CD4-positive, alpha-beta memory T cell (primary cell): Measurements from ENCODE around the gene FAM219A. TPM values are rescaled to one million over a fixed set of nuclear protein-coding genes. Genes with fewer than 3 reads are reported as not detected.
A peak's percentile ranks its signal among the peaks of the same experiment; 100 is the strongest.

ENCODE experiments used
- CTCF ChIA-PET: fragments of 350-600 bp; sonication (Branson Sonifier 250); formaldehyde crosslinking; loops from one replicate; lab custom pipeline; 2021; ENCODE audit warnings: inconsistent platforms; ENCODE audit not compliant: partially characterized antibody; lab: Charles Lee
- POLR2A ChIA-PET: fragments of 350-600 bp; sonication (Branson Sonifier 250); formaldehyde crosslinking; loops from one replicate; lab custom pipeline; 2021; ENCODE audit not compliant: partially characterized antibody; lab: Charles Lee
- DNase-seq, 5 donors: peaks; one replicate each; pipeline versions ENCODE4 v3.0.0 to v3.0.0-alpha.2; 2020 to 2022; ENCODE audit warnings: mixed read lengths in 1 of 5
- H3K27ac ChIP-seq: one replicate; pipeline ENCODE4 v1.7.0; 2013; ENCODE audit warnings: low read depth, low read length
- H3K27me3 ChIP-seq: 2 replicates; pipeline ENCODE4 v1.7.0; 2013; ENCODE audit warnings: mild to moderate bottlenecking, low read length, moderate library complexity; ENCODE audit not compliant: insufficient read depth
- H3K36me3 ChIP-seq: 2 replicates; pipeline ENCODE4 v1.7.0; 2013; ENCODE audit warnings: mild to moderate bottlenecking, low read length, moderate library complexity; ENCODE audit not compliant: insufficient read depth
- H3K4me1 ChIP-seq: 2 replicates; pipeline ENCODE4 v1.7.0; 2013; ENCODE audit warnings: mild to moderate bottlenecking, low read length, moderate library complexity; ENCODE audit not compliant: insufficient read depth
- H3K4me3 ChIP-seq, 2 donors: one replicate each; pipeline ENCODE4 v1.7.0; 2013; ENCODE audit warnings: low read length in 2 of 2, mild to moderate bottlenecking in 1 of 2
- H3K9me3 ChIP-seq, 2 donors: one replicate each; pipeline ENCODE4 v1.7.0; 2013; ENCODE audit warnings: low read length in 2 of 2, control low read depth in 1 of 2; ENCODE audit not compliant: control insufficient read depth in 1 of 2
- H3K27ac Mint-ChIP-seq, 7 donors: one replicate each; pipeline ENCODE4 v1.8.0; 2020 to 2021; ENCODE audit warnings: mixed read lengths in 7 of 7, mild to moderate bottlenecking in 6 of 7, inconsistent platforms in 3 of 7, moderate library complexity in 3 of 7
- H3K27me3 Mint-ChIP-seq, 2 donors: one replicate each; pipeline ENCODE4 v1.8.0; 2020 to 2021; ENCODE audit warnings: mixed read lengths in 2 of 2
- H3K36me3 Mint-ChIP-seq, 2 donors: one replicate each; pipeline ENCODE4 v1.8.0; 2020 to 2021; ENCODE audit warnings: mixed read lengths in 2 of 2, inconsistent platforms in 1 of 2, mild to moderate bottlenecking in 1 of 2
- H3K4me1 Mint-ChIP-seq, 4 donors: one replicate each; pipeline ENCODE4 v1.8.0; 2020 to 2021; ENCODE audit warnings: mixed read lengths in 4 of 4, mild to moderate bottlenecking in 1 of 4
- H3K4me3 Mint-ChIP-seq, 8 donors: one replicate each; pipeline ENCODE4 v1.8.0; 2020 to 2021; ENCODE audit warnings: mixed read lengths in 8 of 8, mild to moderate bottlenecking in 7 of 8, moderate library complexity in 6 of 8, inconsistent platforms in 3 of 8
- H3K9me3 Mint-ChIP-seq, 8 donors: one replicate each; pipeline ENCODE4 v1.8.0; 2020 to 2021; ENCODE audit warnings: mixed read lengths in 8 of 8, mild to moderate bottlenecking in 5 of 8, inconsistent platforms in 3 of 8, moderate library complexity in 1 of 8
- intact Hi-C: fragments of 100-400 bp; cut with micrococcal nuclease; formaldehyde crosslinking; loops from one replicate; pipeline ENCODE4 v1.15.1; 2023
- polyA plus RNA-seq, 2 donors: library from polyadenylated mRNA; unstranded; fragments of 300-500 nt; fragmentation: Illumina TruSeq; gene quantifications; one replicate each; pipeline ENCODE4 v1.2.3, GENCODE V29; 2021
- total RNA-seq, 2 experiments: library from RNA; stranded (reverse); gene quantifications; one replicate each; pipeline ENCODE4 v1.2.3, GENCODE V29; 2021

Gene FAM219A
- total RNA-seq = 10 to 100 TPM; 13.9 to 16.3 TPM
- polyA plus RNA-seq = 1 to 10 TPM in 1 of 2 donors, under 1 TPM in 1; 0.33 to 1.4 TPM

GRCh38 chr9:34458013-34458958, at the start of gene FAM219A, which contains the start of gene DNAI1:
FAM219A (minus strand) TSS chr9:34458570; CDS start chr9:34458263, 307 bp downstream.
DNAI1 (plus strand) TSS chr9:34458805; CDS start chr9:34459006, 201 bp downstream.
- no peaks in the 10 kb centered on the region for H3K36me3 ChIP-seq
- peak within 1 kb of the TSS; percentile 5 for H3K27ac ChIP-seq
- Mint-ChIP-seq H3K9me3 (peaks cover 0 to 2% (median 0%) of the 10 kb centered on the region in 8 donors), H3K27ac (peak within 1 kb of the TSS; percentile 49 to 90 (median 88)), H3K4me3 (peak within 1 kb of the TSS; percentile 90 to 95 (median 92)), H3K27me3 (no peaks in the 10 kb centered on the region), H3K36me3 (peaks cover 0 to 4% of the 10 kb centered on the region in 2 donors), H3K4me1 (peaks cover 18 to 30% (median 24%) of the 10 kb centered on the region in 4 donors)
- peak within 1 kb of the TSS; percentile 44 to 61 for H3K4me3 ChIP-seq
- intact Hi-C loops = loop anchor here (1.0 to 5.0 kb wide), 8 partner anchors 65 to 641 kb away; partner anchors contain the start of genes KIF24, MYORG, NUDT2 and RPP25L
- ChIA-PET CTCF (interaction anchor here (0.6 to 1.1 kb wide), 2 partner anchors 42 to 72 kb away, joined by 3 read pairs; no protein-coding TSS in a partner anchor), POLR2A (interaction anchor here (0.6 to 1.8 kb wide), 7 partner anchors 9 to 614 kb away, joined by 3 to 8 read pairs (median 3); partner anchors contain the start of genes ENHO, MYORG, SIGMAR1 and VCP)
- peak; percentile 98 to 100 (median 99) for DNase-seq
- H3K9me3 ChIP-seq = no peaks in the 10 kb centered on the region
- no peaks in the 10 kb centered on the region for H3K27me3 ChIP-seq
- peaks cover 19% of the 10 kb centered on the region for H3K4me1 ChIP-seq

- H3K36me3 Mint-ChIP-seq = no peaks in the 10 kb centered on the region
- no peaks in the 10 kb centered on the region for H3K36me3 ChIP-seq
- no peaks in the 10 kb centered on the region for H3K9me3 ChIP-seq
- no peaks in the 10 kb centered on the region for H3K27me3 ChIP-seq
- no peak overlapping the region for H3K27ac Mint-ChIP-seq
- no peak for DNase-seq
- ChIA-PET CTCF (no interaction called here), POLR2A (no interaction called here)
- H3K27ac ChIP-seq = no peak overlapping the region
- H3K4me3 Mint-ChIP-seq = no peak overlapping the region
- peaks cover 0 to 2% (median 0%) of the 10 kb centered on the region in 8 donors for H3K9me3 Mint-ChIP-seq
- no peaks in the 10 kb centered on the region for H3K4me1 Mint-ChIP-seq
- intact Hi-C loops = no loop called here
- no peaks in the 10 kb centered on the region for H3K4me1 ChIP-seq
- no peak overlapping the region for H3K4me3 ChIP-seq
- no peaks in the 10 kb centered on the region for H3K27me3 Mint-ChIP-seq
These were observed 49.6 kb upstream of the FAM219A start for GRCh38 chr9:34507966-34508365.

GRCh38 chr9:34507556-34507955, 49.2 kb upstream of the FAM219A start:
- ChIA-PET POLR2A (no interaction called here), CTCF (interaction anchor here (1.1 kb wide), 1 partner anchor 103 kb away, joined by 3 read pairs; no protein-coding TSS in a partner anchor)
- H3K27ac Mint-ChIP-seq = no peak overlapping the region
- intact Hi-C loops = no loop called here
- Histone ChIP-seq H3K27me3 (no peaks in the 10 kb centered on the region), H3K4me1 (no peaks in the 10 kb centered on the region), H3K9me3 (no peaks in the 10 kb centered on the region), H3K36me3 (no peaks in the 10 kb centered on the region), H3K27ac (no peak overlapping the region), H3K4me3 (no peak overlapping the region)
- H3K36me3 Mint-ChIP-seq = no peaks in the 10 kb centered on the region
- no peak for DNase-seq
- no peaks in the 10 kb centered on the region for H3K4me1 Mint-ChIP-seq
- no peak overlapping the region for H3K4me3 Mint-ChIP-seq
- no peaks in the 10 kb centered on the region for H3K9me3 Mint-ChIP-seq
- H3K27me3 Mint-ChIP-seq = no peaks in the 10 kb centered on the region

GRCh38 chr9:34506623-34507022, 48.3 kb upstream of the FAM219A start:
- H3K27ac ChIP-seq = no peak overlapping the region
- DNase-seq = no peak
- no peaks in the 10 kb centered on the region for H3K27me3 Mint-ChIP-seq
- no peak overlapping the region for H3K27ac Mint-ChIP-seq
- ChIA-PET POLR2A (no interaction called here), CTCF (interaction anchor here (1.1 to 1.6 kb wide), 3 partner anchors 101 to 128 kb away, joined by 3 to 4 read pairs (median 3); no protein-coding TSS in a partner anchor)
- H3K4me1 ChIP-seq = no peaks in the 10 kb centered on the region
- H3K9me3 Mint-ChIP-seq = no peaks in the 10 kb centered on the region
- no peaks in the 10 kb centered on the region for H3K4me1 Mint-ChIP-seq
- no peak overlapping the region for H3K4me3 Mint-ChIP-seq
- no peak overlapping the region for H3K4me3 ChIP-seq
- no peaks in the 10 kb centered on the region for H3K36me3 ChIP-seq
- no peaks in the 10 kb centered on the region for H3K9me3 ChIP-seq
- H3K36me3 Mint-ChIP-seq = no peaks in the 10 kb centered on the region
- no peaks in the 10 kb centered on the region for H3K27me3 ChIP-seq
- intact Hi-C loops = no loop called here

GRCh38 chr9:34505370-34506120, 47.2 kb upstream of the FAM219A start:
- POLR2A ChIA-PET = no interaction called here
- Mint-ChIP-seq H3K4me3 (no peak overlapping the region), H3K4me1 (peaks cover 0 to 1% (median under 1%) of the 10 kb centered on the region in 4 donors), H3K27ac (no peak overlapping the region), H3K9me3 (no peaks in the 10 kb centered on the region), H3K27me3 (peaks cover 0 to 2% of the 10 kb centered on the region in 2 donors), H3K36me3 (no peaks in the 10 kb centered on the region)
- H3K27ac ChIP-seq = no peak overlapping the region
- intact Hi-C loops = no loop called here
- no peak for DNase-seq
- no peaks in the 10 kb centered on the region for H3K9me3 ChIP-seq
- no peaks in the 10 kb centered on the region for H3K4me1 ChIP-seq
- no peaks in the 10 kb centered on the region for H3K36me3 ChIP-seq
- no peaks in the 10 kb centered on the region for H3K27me3 ChIP-seq
- CTCF ChIA-PET = interaction anchor here (1.1 to 1.6 kb wide), 2 partner anchors 100 to 127 kb away, joined by 3 to 4 read pairs; no protein-coding TSS in a partner anchor
- no peak overlapping the region for H3K4me3 ChIP-seq

- intact Hi-C loops = no loop called here
- no peaks in the 10 kb centered on the region for H3K4me1 ChIP-seq
- H3K36me3 Mint-ChIP-seq = no peaks in the 10 kb centered on the region
- H3K4me1 Mint-ChIP-seq = peaks cover 0 to 3% (median 1%) of the 10 kb centered on the region in 4 donors
- POLR2A ChIA-PET = no interaction called here
- peaks cover 3 to 4% of the 10 kb centered on the region in 2 donors for H3K27me3 Mint-ChIP-seq
- no peaks in the 10 kb centered on the region for H3K9me3 ChIP-seq
- CTCF ChIA-PET = interaction anchor here (0.7 to 5.3 kb wide), 9 partner anchors 13 to 171 kb away, joined by 3 to 105 read pairs (median 4); no protein-coding TSS in a partner anchor
- H3K27ac ChIP-seq = no peak overlapping the region
- H3K27ac Mint-ChIP-seq = no peak overlapping the region
- no peak overlapping the region for H3K4me3 Mint-ChIP-seq
- no peak for DNase-seq
- H3K4me3 ChIP-seq = no peak overlapping the region
- no peaks in the 10 kb centered on the region for H3K27me3 ChIP-seq
- H3K36me3 ChIP-seq = no peaks in the 10 kb centered on the region
- H3K9me3 Mint-ChIP-seq = no peaks in the 10 kb centered on the region
These were observed 45.0 kb upstream of the FAM219A start for GRCh38 chr9:34503406-34503805.
